NCI-H1092 (cell line): Measurements from ENCODE around the gene ZNF432.
A peak's percentile ranks its signal among the peaks of the same experiment; 100 is the strongest.

Experiments
- DNase-seq: peaks from one replicate; lab custom pipeline; 2025; lab: John Stamatoyannopoulos, UW

The ZNF432 gene

DNA sequence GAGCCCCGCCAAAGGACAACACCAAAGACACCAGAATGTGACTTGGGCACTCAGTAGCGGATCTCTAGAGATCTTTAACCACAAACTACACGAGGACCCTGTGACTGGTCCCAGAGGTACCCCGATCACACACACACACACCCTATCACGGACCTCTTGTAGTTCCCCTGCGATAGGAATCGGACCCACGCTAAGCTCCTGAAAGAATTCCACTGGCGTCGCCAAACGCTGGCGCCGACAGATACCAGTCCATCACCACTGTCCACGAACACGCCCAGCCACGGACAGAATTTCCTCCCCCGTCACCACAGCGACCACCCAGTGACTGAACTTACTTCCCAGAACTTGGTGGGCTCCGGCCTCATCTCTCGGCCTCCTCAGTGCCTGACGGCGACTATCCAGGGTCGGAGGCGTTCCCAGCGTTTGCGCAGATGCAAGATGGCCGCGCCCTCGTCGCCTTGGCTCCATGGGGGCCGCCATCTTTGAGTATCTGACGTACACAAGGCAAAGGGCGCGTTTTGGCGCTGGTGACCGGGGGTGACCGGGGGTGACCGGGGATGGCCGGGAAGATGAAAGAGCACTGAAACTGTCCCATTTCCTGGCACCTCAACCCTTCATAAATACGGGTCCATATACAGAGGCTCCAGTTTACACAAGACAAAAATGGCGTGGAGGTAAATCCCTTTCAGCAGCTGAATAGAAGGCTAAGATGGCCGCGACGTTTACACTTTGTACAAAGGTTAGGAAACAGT lies 40.7 kb downstream of the ZNF432 start, which contains the start of gene ZNF615:
Gene ZNF615, minus strand, starts transcription at position 406 of the 752 bp plus-strand sequence. CDS start 4,500 bp downstream, outside the sequence.
- peak; percentile 67 for DNase-seq

- DNase-seq = no peak
Observed at GRCh38 chr19:52007451-52007805, 41.2 kb downstream of the ZNF432 start.

GRCh38 chr19:51994048-51994644 lies 54.5 kb downstream of the ZNF432 start:
- no peak for DNase-seq

DNA sequence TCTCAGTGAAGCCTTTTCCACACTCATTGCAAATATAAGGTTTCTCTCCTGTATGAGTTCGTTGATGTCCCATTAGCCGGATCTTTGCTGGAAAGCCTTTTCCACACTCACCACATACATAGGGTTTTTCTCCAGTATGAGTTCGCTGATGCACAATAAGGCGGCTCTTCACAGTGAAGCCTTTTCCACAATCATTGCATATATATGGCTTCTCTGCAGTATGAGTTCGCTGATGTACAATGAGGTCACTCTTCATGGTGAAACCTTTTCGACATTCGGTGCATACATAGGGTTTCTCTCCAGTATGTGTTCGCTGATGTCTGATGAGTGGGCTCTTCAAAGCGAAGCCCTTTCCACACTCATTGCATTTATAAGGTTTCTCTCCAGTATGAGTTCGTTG lies 55.2 kb downstream of the ZNF432 start:
- no peak for DNase-seq

DNA sequence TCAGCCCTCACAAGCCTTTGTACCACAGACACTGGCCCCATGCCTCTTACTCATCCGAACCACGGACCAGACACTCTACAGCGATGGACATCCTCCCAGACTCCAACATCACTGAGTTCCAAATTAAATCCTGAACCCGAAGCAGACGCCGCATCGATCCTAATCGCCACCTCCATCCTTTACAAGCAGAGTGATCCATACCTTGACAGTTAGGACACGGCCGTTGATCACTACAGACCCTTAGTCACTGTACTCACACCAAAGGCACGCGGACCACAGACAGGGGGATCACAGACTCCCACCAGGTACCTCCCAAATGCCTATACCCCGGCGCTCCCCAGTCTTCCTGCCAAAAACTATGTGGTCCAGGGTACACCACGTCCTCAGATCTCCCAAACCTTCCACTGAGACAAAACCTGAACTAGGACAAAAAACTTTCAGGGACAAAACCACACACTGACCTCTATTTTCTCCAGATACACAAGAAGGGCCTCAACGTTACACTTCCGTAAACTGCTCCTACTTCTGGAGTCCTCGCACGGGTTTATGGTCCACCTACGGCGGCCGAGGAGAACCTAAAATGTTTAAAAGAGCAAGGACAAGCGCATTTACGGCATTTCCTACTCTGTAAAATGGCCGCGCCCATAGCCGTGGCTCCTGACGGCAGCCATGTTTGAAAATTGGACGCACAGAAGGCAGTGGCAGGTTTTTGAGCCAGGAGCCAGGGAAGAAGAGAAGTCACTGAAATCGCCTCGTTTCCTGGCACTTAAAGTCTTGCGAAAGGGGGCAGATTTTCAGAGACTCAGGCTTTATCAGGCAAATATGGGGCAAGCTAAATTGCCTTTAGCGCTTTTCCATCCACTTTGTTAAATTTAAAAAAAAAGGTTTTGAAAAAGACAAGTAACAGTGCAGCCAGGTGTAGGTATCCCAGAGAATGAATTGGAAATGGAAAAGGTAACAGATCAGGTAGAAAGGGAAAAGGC lies 62.0 kb downstream of the ZNF432 start, which contains the start of gene ZNF350:
Gene ZNF350, minus strand, starts transcription at position 532 of the 983 bp plus-strand sequence. CDS start 12,480 bp downstream, outside the sequence.
- no peak for DNase-seq

GRCh38 chr19:51983361-51983760 lies 65.3 kb downstream of the ZNF432 start:
- DNase-seq = no peak
